K562 (cell line): Measurements from ENCODE around the gene ABT1. TPM values are rescaled to one million over a fixed set of nuclear protein-coding genes. Genes with fewer than 3 reads are reported as not detected.

ENCODE experiments used
- BCL6 ChIP-seq: fragments of 250-450 bp; sonication (Bioruptor Pico); IDR thresholded peaks from 2 replicates; pipeline ENCODE4 v1.4.0; 2020
- BCOR ChIP-seq: fragments of 450-650 bp; IDR thresholded peaks from 2 replicates; pipeline ENCODE4 v1.6.1; 2016
- DACH1 ChIP-seq: fragments of 450-650 bp; IDR thresholded peaks from 2 replicates; pipeline ENCODE4 v1.6.1; 2018; ENCODE audit not compliant: partially characterized antibody
- ILK ChIP-seq: fragments of 450-650 bp; IDR thresholded peaks from 2 replicates; pipeline ENCODE4 v1.6.1; 2016; ENCODE audit warnings: missing genetic modification characterization, low read depth, mild to moderate bottlenecking, missing compliant biosample characterization, moderate library complexity, borderline replicate concordance
- KDM2B ChIP-seq: fragments of 250-450 bp; sonication (Bioruptor Pico); IDR thresholded peaks from 2 replicates; pipeline ENCODE4 v1.8.0; 2021; ENCODE audit warnings: mild to moderate bottlenecking, moderate library complexity
- NFIC ChIP-seq: fragments of 450-650 bp; IDR thresholded peaks from 2 replicates; pipeline ENCODE4 v1.6.1; 2017; ENCODE audit warnings: mild to moderate bottlenecking, inconsistent platforms
- NKRF ChIP-seq: fragments of 450-650 bp; IDR thresholded peaks from 2 replicates; pipeline ENCODE4 v1.6.1; 2016; ENCODE audit warnings: borderline replicate concordance
- NR2C1 ChIP-seq, 2 experiments: fragments of 450-650 bp; IDR thresholded peaks; 2 replicates each; pipeline ENCODE4 v1.6.1; 2017; ENCODE audit warnings: mild to moderate bottlenecking in 2 of 2, antibody characterized with exemption in 1 of 2, inconsistent platforms in 1 of 2, missing compliant biosample characterization in 1 of 2, missing genetic modification characterization in 1 of 2
- OTX1 ChIP-seq: fragments of 450-650 bp; formaldehyde crosslinking; IDR thresholded peaks from 2 replicates; pipeline ENCODE4 v1.4.0; 2022; ENCODE audit warnings: mild to moderate bottlenecking
- PCBP1 ChIP-seq: fragments of 200-400 bp; formaldehyde crosslinking; IDR thresholded peaks from 2 replicates; pipeline ENCODE4 v1.6.1; 2018; ENCODE audit warnings: mild to moderate bottlenecking, low read depth, low read length; ENCODE audit not compliant: poor library complexity, severe bottlenecking
- PHF21A ChIP-seq: fragments of 450-650 bp; IDR thresholded peaks from 2 replicates; pipeline ENCODE4 v1.6.1; 2017; ENCODE audit warnings: low read depth, borderline replicate concordance
- POLR2AphosphoS2 ChIP-seq: IDR thresholded peaks from 2 replicates; pipeline ENCODE4 v1.6.1; 2012; ENCODE audit warnings: low read length, improper control_type of control experiment
- PRPF4 ChIP-seq: fragments of 200-400 bp; formaldehyde crosslinking; IDR thresholded peaks from one replicate; pipeline ENCODE4 v1.6.1; 2017; ENCODE audit warnings: low read length, low read depth, mild to moderate bottlenecking; ENCODE audit not compliant: insufficient read depth, poor library complexity, severe bottlenecking
- PURB ChIP-seq: sonication (generic); formaldehyde crosslinking; IDR thresholded peaks from 2 replicates; pipeline ENCODE4 v1.9.0; 2021; ENCODE audit warnings: low read depth, mild to moderate bottlenecking, missing genetic modification reagents
- RBM14 ChIP-seq: fragments of 200-400 bp; formaldehyde crosslinking; IDR thresholded peaks from 2 replicates; pipeline ENCODE4 v1.6.1; 2018; ENCODE audit warnings: low read depth, mild to moderate bottlenecking, low read length, moderate library complexity, borderline replicate concordance; ENCODE audit not compliant: insufficient read depth
- YBX1 ChIP-seq: fragments of 450-650 bp; IDR thresholded peaks from 2 replicates; pipeline ENCODE4 v1.7.1; 2016; ENCODE audit warnings: mild to moderate bottlenecking
- ZFPM2 ChIP-seq: fragments of 250-450 bp; sonication (Bioruptor Pico); IDR thresholded peaks from 2 replicates; pipeline ENCODE4 v1.5.1; 2022; ENCODE audit warnings: mild to moderate bottlenecking
- polyA plus RNA-seq, 8 experiments: library from polyadenylated mRNA; depleted of rRNA in 4 of 8; stranded (reverse) in 5 of 8; unstranded in 3 of 8; fragments of >200 nt; fragmentation: Nextera tagmentation in 2 of 8; fragmentation: Illumina TruSeq in 1 of 8; extraction: Ambion mirVana in 2 of 8; extraction: Trizol in 1 of 8; gene quantifications; 2 replicates each; pipeline versions ENCODE4 v1.2.1 to v1.2.3, GENCODE V29; 2011 to 2014; ENCODE audit warnings: inconsistent platforms in 1 of 8, missing spikeins in 1 of 8
- total RNA-seq, 7 experiments: library from RNA; depleted of rRNA in 6 of 7; stranded (reverse); fragments of >200 nt in 6 of 7; fragmentation: Illumina TruSeq in 2 of 7; extraction: Trizol in 2 of 7; gene quantifications; 2 replicates each; pipeline versions ENCODE4 v1.2.1 to v1.2.3, GENCODE V29; 2011 to 2021; ENCODE audit warnings: low replicate concordance in 1 of 7
- TF ChIP-seq, protein P1 (sequence below): sonication (generic); formaldehyde crosslinking; IDR thresholded peaks from 2 replicates; pipeline ENCODE4 v1.8.1; 2023; ENCODE audit warnings: missing genetic modification reagents, mild to moderate bottlenecking, borderline replicate concordance
- TF ChIP-seq, protein P2 (sequence below): fragments of 250-450 bp; sonication (Bioruptor Pico); IDR thresholded peaks from 2 replicates; pipeline ENCODE4 v1.9.0; 2021; ENCODE audit warnings: mild to moderate bottlenecking, inconsistent platforms

ABT1 gene
- total and polyA plus RNA-seq, 9 of the 15 experiments (the other 6 are each of a cell fraction or from before 2014, with no cell fraction given): 8.8 to 52.7 (median 40.7) TPM

DNA sequence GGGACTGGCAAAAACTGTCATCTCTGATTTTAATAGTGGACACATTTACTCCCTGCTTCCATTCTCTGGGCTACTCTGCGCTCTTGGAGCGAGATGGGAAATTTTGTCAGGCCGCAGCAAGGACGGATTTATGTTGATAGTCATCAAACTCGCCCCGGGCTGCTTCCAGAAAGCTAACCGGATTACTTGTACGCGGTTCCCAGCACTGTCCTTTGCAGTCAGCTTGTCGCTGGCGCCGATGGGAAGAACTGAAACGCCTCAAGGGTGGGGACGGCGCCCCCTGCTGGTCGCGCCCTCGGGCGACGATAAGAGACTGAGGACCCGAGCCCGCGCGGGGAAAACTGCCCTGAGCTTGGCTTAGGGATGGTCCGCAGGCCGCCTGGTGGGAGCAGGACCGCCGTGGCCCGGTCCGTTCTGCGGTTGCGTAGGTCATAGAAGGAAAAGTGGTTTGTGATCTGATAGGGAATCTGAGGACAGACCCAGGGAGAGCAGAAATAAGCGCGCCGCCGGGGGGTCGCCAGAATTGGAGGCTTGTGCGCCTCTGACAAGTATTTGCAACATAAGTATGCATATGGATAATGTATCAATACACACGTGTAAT lies 984 bp upstream of the ABT1 start (continued):
- no peak for TF ChIP-seq PURB
- TF ChIP-seq PRPF4: no peak
- peak; percentile 77 for TF ChIP-seq BCOR
- no peak for TF ChIP-seq NKRF
- TF ChIP-seq, protein P1, sequence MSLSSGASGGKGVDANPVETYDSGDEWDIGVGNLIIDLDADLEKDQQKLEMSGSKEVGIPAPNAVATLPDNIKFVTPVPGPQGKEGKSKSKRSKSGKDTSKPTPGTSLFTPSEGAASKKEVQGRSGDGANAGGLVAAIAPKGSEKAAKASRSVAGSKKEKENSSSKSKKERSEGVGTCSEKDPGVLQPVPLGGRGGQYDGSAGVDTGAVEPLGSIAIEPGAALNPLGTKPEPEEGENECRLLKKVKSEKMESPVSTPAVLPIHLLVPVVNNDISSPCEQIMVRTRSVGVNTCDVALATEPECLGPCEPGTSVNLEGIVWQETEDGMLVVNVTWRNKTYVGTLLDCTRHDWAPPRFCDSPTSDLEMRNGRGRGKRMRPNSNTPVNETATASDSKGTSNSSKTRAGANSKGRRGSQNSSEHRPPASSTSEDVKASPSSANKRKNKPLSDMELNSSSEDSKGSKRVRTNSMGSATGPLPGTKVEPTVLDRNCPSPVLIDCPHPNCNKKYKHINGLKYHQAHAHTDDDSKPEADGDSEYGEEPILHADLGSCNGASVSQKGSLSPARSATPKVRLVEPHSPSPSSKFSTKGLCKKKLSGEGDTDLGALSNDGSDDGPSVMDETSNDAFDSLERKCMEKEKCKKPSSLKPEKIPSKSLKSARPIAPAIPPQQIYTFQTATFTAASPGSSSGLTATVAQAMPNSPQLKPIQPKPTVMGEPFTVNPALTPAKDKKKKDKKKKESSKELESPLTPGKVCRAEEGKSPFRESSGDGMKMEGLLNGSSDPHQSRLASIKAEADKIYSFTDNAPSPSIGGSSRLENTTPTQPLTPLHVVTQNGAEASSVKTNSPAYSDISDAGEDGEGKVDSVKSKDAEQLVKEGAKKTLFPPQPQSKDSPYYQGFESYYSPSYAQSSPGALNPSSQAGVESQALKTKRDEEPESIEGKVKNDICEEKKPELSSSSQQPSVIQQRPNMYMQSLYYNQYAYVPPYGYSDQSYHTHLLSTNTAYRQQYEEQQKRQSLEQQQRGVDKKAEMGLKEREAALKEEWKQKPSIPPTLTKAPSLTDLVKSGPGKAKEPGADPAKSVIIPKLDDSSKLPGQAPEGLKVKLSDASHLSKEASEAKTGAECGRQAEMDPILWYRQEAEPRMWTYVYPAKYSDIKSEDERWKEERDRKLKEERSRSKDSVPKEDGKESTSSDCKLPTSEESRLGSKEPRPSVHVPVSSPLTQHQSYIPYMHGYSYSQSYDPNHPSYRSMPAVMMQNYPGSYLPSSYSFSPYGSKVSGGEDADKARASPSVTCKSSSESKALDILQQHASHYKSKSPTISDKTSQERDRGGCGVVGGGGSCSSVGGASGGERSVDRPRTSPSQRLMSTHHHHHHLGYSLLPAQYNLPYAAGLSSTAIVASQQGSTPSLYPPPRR (CRISPR knock-in tag): no peak
- TF ChIP-seq OTX1 (CRISPR knock-in tag): no peak
- peak; percentile 71; the same call in 1 of the 2 replicates for TF ChIP-seq PHF21A
- no peak for TF ChIP-seq ILK (tag)
- no peak for TF ChIP-seq ZFPM2
- 0 out of 2 replicates have a peak, but pooled peaks have one; percentile 24 for TF ChIP-seq NFIC
- no peak for TF ChIP-seq YBX1
- no peak for TF ChIP-seq BCL6 (CRISPR knock-in tag)
- TF ChIP-seq PCBP1: no peak
- TF ChIP-seq RBM14: no peak
- no peak for TF ChIP-seq KDM2B (CRISPR knock-in tag)
- TF ChIP-seq NR2C1 (IDR thresholded peaks at IDR 0.05): no peak
- no peak for TF ChIP-seq NR2C1 (tag; IDR thresholded peaks at IDR 0.05)
- no peak for TF ChIP-seq POLR2AphosphoS2
- TF ChIP-seq DACH1: peak; percentile 7
- TF ChIP-seq, protein P2, sequence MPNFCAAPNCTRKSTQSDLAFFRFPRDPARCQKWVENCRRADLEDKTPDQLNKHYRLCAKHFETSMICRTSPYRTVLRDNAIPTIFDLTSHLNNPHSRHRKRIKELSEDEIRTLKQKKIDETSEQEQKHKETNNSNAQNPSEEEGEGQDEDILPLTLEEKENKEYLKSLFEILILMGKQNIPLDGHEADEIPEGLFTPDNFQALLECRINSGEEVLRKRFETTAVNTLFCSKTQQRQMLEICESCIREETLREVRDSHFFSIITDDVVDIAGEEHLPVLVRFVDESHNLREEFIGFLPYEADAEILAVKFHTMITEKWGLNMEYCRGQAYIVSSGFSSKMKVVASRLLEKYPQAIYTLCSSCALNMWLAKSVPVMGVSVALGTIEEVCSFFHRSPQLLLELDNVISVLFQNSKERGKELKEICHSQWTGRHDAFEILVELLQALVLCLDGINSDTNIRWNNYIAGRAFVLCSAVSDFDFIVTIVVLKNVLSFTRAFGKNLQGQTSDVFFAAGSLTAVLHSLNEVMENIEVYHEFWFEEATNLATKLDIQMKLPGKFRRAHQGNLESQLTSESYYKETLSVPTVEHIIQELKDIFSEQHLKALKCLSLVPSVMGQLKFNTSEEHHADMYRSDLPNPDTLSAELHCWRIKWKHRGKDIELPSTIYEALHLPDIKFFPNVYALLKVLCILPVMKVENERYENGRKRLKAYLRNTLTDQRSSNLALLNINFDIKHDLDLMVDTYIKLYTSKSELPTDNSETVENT: no peak; the same call in 1 of the 2 replicates
